HCT116 (cell line): ENCODE data around the gene ZYX. TPM values are rescaled to one million over a fixed set of nuclear protein-coding genes. Genes with fewer than 3 reads are reported as not detected.

ENCODE experiments used
- ATAC-seq: fragments of 200-7000 bp; cut with Tn5 transposase; 2 replicates; pipeline ENCODE4 v1.9.1; 2020; ENCODE audit warnings: mild to moderate bottlenecking, moderate library complexity
- BruUV-seq: library from RNA; stranded (reverse); fragments of 400-500 nt; replicated peaks from 2 replicates; lab custom pipeline; 2021; lab: Mats Ljungman, UMichigan
- CTCF ChIA-PET: fragments of 300-600 bp; sonication (Branson Sonifier 250); formaldehyde crosslinking; loops from one replicate; lab custom pipeline; 2021; ENCODE audit warnings: antibody characterized with exemption; lab: Charles Lee
- POLR2A ChIA-PET: fragments of 300-600, 350-600 bp; sonication (Branson Sonifier 250); formaldehyde crosslinking; loops from one replicate; lab custom pipeline; 2021; ENCODE audit warnings: antibody characterized with exemption; lab: Charles Lee
- RAD21 ChIA-PET, 2 experiments: fragments of 300-600 bp; sonication (Branson Sonifier 250); formaldehyde crosslinking; loops; one replicate each; lab custom pipeline; 2023; ENCODE audit warnings: low total read pairs in 2 of 2; ENCODE audit not compliant: uncharacterized antibody in 2 of 2, unreplicated experiment in 2 of 2, low non-redundant PET in 1 of 2; lab: Charles Lee
- DNase-seq: peaks from one replicate; pipeline ENCODE4 v3.0.0-alpha.2; 2010; ENCODE audit warnings: low read depth, low spot score
- H2AFZ ChIP-seq: fragments of 200-600 bp; shearing (Covaris generic), sonication (generic); 2 replicates; pipeline ENCODE4 v1.6.1; 2017; ENCODE audit warnings: low read depth, mixed run types, mixed read lengths, antibody characterized with exemption, low read length; ENCODE audit not compliant: poor library complexity, severe bottlenecking
- H3K27ac ChIP-seq: 2 replicates; pipeline ENCODE4 v1.5.1; 2012; ENCODE audit warnings: low read depth, low read length
- H3K27me3 ChIP-seq: fragments of 200-600 bp; sonication (generic); 2 replicates; pipeline ENCODE4 v1.6.1; 2016; ENCODE audit warnings: mixed run types, low read length, mixed read lengths; ENCODE audit not compliant: insufficient read depth
- H3K36me3 ChIP-seq, 2 experiments: fragments of 200-500 bp in 1 of 2; fragments of 200-600 bp in 1 of 2; sonication (Bioruptor generic) in 1 of 2; sonication (generic) in 1 of 2; 2 replicates each; pipeline versions ENCODE4 v1.5.1 to v1.6.1; 2014 to 2016; ENCODE audit warnings: low read length in 2 of 2, inconsistent platforms in 1 of 2, mixed read lengths in 1 of 2, mixed run types in 1 of 2; ENCODE audit not compliant: insufficient read depth in 2 of 2, control insufficient read depth in 1 of 2
- H3K4me1 ChIP-seq, 2 experiments: fragments of 200-600 bp in 1 of 2; sonication (generic) in 1 of 2; 2 replicates each; pipeline versions ENCODE4 v1.5.1 to v1.6.1; 2012 to 2017; ENCODE audit warnings: low read length in 2 of 2, inconsistent platforms in 1 of 2, mild to moderate bottlenecking in 1 of 2, mixed read lengths in 1 of 2, mixed run types in 1 of 2, moderate library complexity in 1 of 2; ENCODE audit not compliant: insufficient read depth in 2 of 2, control insufficient read depth in 1 of 2
- H3K4me2 ChIP-seq: fragments of 200-600 bp; sonication (generic); 2 replicates; pipeline ENCODE4 v1.6.1; 2017; ENCODE audit warnings: mixed run types, low read length, mixed read lengths
- H3K4me3 ChIP-seq, 2 experiments: fragments of 200-600 bp in 1 of 2; sonication (generic) in 1 of 2; replicated peaks in 1 of 2; 2 replicates each; pipeline ENCODE4 v1.5.1; 2011 to 2016; ENCODE audit warnings: low read length in 2 of 2, control low read depth in 1 of 2, low read depth in 1 of 2, mild to moderate bottlenecking in 1 of 2, mixed read lengths in 1 of 2, mixed run types in 1 of 2
- H3K79me2 ChIP-seq: fragments of 200-600 bp; sonication (generic); 2 replicates; pipeline ENCODE4 v1.6.1; 2017; ENCODE audit warnings: mild to moderate bottlenecking, mixed run types, low read length, moderate library complexity, mixed read lengths; ENCODE audit not compliant: insufficient read depth
- H3K9ac ChIP-seq: fragments of 200-600 bp; sonication (generic); 2 replicates; pipeline ENCODE4 v1.6.1; 2016; ENCODE audit warnings: low read length, mixed read lengths
- H3K9me2 ChIP-seq: fragments of 200-600 bp; sonication (generic), shearing (Covaris generic); 2 replicates; pipeline ENCODE4 v1.6.1; 2017; ENCODE audit warnings: mixed run types, mild to moderate bottlenecking, moderate library complexity; ENCODE audit not compliant: insufficient read depth
- H3K9me3 ChIP-seq, 2 experiments: fragments of 200-500 bp in 1 of 2; fragments of 200-600 bp in 1 of 2; sonication (Bioruptor generic) in 1 of 2; sonication (generic) in 1 of 2; 2 replicates each; pipeline ENCODE4 v1.6.1; 2014 to 2017; ENCODE audit warnings: low read length in 2 of 2, mixed read lengths in 2 of 2, inconsistent platforms in 1 of 2, low read depth in 1 of 2, mild to moderate bottlenecking in 1 of 2, mixed run types in 1 of 2, moderate library complexity in 1 of 2; ENCODE audit not compliant: control insufficient read depth in 1 of 2, insufficient read depth in 1 of 2
- H4K20me1 ChIP-seq: fragments of 200-600 bp; sonication (generic), shearing (Covaris generic); 2 replicates; pipeline ENCODE4 v1.6.1; 2017; ENCODE audit warnings: mixed run types, mild to moderate bottlenecking, moderate library complexity; ENCODE audit not compliant: insufficient read depth
- CBX3 ChIP-seq: IDR thresholded peaks from 2 replicates; pipeline ENCODE4 v1.6.1; 2012; ENCODE audit warnings: low read depth
- CEBPB ChIP-seq: IDR thresholded peaks from 2 replicates; pipeline ENCODE4 v1.6.1; 2012; ENCODE audit warnings: low read depth
- EGR1 ChIP-seq: IDR thresholded peaks from 2 replicates; pipeline ENCODE4 v1.6.1; 2012; ENCODE audit warnings: low read depth
- ELF1 ChIP-seq: IDR thresholded peaks from 2 replicates; pipeline ENCODE4 v1.6.1; 2012; ENCODE audit warnings: low read depth, borderline replicate concordance
- EZH2 ChIP-seq: fragments of 200-600 bp; sonication (generic); IDR thresholded peaks from 2 replicates; pipeline ENCODE4 v1.6.1; 2017; ENCODE audit warnings: antibody characterized with exemption, mixed run types
- FOSL1 ChIP-seq: IDR thresholded peaks from 2 replicates; pipeline ENCODE4 v1.6.1; 2012; ENCODE audit warnings: low read depth
- POLR2A ChIP-seq: IDR thresholded peaks from 2 replicates; pipeline ENCODE4 v1.7.0; 2011; ENCODE audit warnings: borderline replicate concordance; ENCODE audit not compliant: insufficient read depth, insufficient read length; ENCODE audit errors: extremely low read depth
- SIN3A ChIP-seq: IDR thresholded peaks from 2 replicates; pipeline ENCODE4 v1.6.1; 2012; ENCODE audit warnings: low read depth
- SP1 ChIP-seq: IDR thresholded peaks from 2 replicates; pipeline ENCODE4 v1.6.1; 2012; ENCODE audit warnings: low read depth
- TCF7L2 ChIP-seq: IDR thresholded peaks from 2 replicates; pipeline ENCODE4 v1.7.0; 2011; ENCODE audit warnings: borderline replicate concordance, inconsistent platforms; ENCODE audit not compliant: insufficient read depth, insufficient read length; ENCODE audit errors: extremely low read depth
- YY1 ChIP-seq: IDR thresholded peaks from 2 replicates; pipeline ENCODE4 v1.6.1; 2011; ENCODE audit warnings: low read length, low read depth, moderate library complexity, mild to moderate bottlenecking; ENCODE audit not compliant: insufficient replicate concordance; ENCODE audit errors: extremely low read depth
- ZNF274 ChIP-seq: fragments of 200-500 bp; sonication (Bioruptor generic); IDR thresholded peaks from 2 replicates; pipeline ENCODE4 v1.6.1; 2014; ENCODE audit warnings: mild to moderate bottlenecking, low read depth, low read length, inconsistent platforms
- intact Hi-C: fragments of 100-400 bp; cut with micrococcal nuclease; formaldehyde crosslinking; loops from 2 replicates; pipeline ENCODE4 v1.10.0; 2022
- total RNA-seq: library from RNA; stranded (reverse); gene quantifications from one replicate; pipeline ENCODE4 v1.2.1, GENCODE V29; 2021; ENCODE audit not compliant: unreplicated experiment
- TF ChIP-seq, protein P1 (sequence below), 3 experiments: fragments of 200-600 bp in 1 of 3; sonication (generic) in 1 of 3; IDR thresholded peaks in 2 of 3; conservative IDR thresholded peaks in 1 of 3; 2 replicates each; pipeline ENCODE4 v1.5.1; 2012 to 2017; ENCODE audit warnings: low read depth in 2 of 3, low read length in 2 of 3, antibody characterized with exemption in 1 of 3, borderline replicate concordance in 1 of 3, control low read depth in 1 of 3, mild to moderate bottlenecking in 1 of 3, mixed read lengths in 1 of 3, mixed run types in 1 of 3, moderate library complexity in 1 of 3; ENCODE audit not compliant: insufficient read depth in 1 of 3
- TF ChIP-seq, protein P2 (sequence below): IDR thresholded peaks from 2 replicates; pipeline ENCODE4 v1.6.1; 2012; ENCODE audit warnings: low read depth
- TF ChIP-seq, protein P3 (sequence below): IDR thresholded peaks from 2 replicates; pipeline ENCODE4 v1.6.1; 2012

Gene ZYX
- total RNA-seq, 1 experiment from 2014 or later: 144 TPM

DNA sequence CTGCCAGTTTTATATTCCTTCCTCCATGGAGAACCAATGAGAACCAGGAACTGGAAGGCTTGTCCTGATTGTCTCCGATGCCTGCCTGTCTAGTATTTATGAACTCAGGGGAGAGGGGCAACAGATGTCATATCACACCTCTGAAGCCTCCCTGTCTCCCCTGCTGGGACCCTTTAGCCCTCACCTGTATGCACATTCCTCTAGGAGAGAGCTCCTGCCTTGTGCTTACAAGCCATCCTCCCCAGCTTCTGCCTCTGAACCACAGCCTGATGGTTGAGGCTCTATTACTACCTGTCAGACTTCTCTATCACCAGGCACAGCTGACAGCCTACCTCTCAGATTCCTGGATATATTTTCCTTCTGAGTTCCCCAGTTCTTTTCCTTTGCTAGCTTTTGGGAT lies 12.8 kb upstream of the ZYX start:
- Histone ChIP-seq H3K79me2 (no peaks in the 10 kb centered on the region), H3K4me2 (peak overlapping the region; percentile 59), H3K27me3 (no peaks in the 10 kb centered on the region), H3K9me2 (no peaks in the 10 kb centered on the region), H3K36me3 (no peaks in the 10 kb centered on the region)
- RAD21 ChIA-PET: no interaction called here
- no peak for DNase-seq
- no TSS peak for BruUV-seq
- TF ChIP-seq, protein P1, sequence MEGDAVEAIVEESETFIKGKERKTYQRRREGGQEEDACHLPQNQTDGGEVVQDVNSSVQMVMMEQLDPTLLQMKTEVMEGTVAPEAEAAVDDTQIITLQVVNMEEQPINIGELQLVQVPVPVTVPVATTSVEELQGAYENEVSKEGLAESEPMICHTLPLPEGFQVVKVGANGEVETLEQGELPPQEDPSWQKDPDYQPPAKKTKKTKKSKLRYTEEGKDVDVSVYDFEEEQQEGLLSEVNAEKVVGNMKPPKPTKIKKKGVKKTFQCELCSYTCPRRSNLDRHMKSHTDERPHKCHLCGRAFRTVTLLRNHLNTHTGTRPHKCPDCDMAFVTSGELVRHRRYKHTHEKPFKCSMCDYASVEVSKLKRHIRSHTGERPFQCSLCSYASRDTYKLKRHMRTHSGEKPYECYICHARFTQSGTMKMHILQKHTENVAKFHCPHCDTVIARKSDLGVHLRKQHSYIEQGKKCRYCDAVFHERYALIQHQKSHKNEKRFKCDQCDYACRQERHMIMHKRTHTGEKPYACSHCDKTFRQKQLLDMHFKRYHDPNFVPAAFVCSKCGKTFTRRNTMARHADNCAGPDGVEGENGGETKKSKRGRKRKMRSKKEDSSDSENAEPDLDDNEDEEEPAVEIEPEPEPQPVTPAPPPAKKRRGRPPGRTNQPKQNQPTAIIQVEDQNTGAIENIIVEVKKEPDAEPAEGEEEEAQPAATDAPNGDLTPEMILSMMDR (IDR thresholded peaks at IDR 0.05 in 2 of 3, conservative IDR thresholded peaks at IDR 0.05 in 1 of 3; ENCODE audit: borderline replicate concordance in 1 of 3, insufficient read depth in 1 of 3, low read depth in 2 of 3, low read length in 2 of 3): no peak
- TF ChIP-seq EGR1: no peak
- no peak for TF ChIP-seq ELF1
- no peak for TF ChIP-seq CBX3
- TF ChIP-seq ZNF274: no peak
- no peak for TF ChIP-seq FOSL1
- TF ChIP-seq, protein P2, sequence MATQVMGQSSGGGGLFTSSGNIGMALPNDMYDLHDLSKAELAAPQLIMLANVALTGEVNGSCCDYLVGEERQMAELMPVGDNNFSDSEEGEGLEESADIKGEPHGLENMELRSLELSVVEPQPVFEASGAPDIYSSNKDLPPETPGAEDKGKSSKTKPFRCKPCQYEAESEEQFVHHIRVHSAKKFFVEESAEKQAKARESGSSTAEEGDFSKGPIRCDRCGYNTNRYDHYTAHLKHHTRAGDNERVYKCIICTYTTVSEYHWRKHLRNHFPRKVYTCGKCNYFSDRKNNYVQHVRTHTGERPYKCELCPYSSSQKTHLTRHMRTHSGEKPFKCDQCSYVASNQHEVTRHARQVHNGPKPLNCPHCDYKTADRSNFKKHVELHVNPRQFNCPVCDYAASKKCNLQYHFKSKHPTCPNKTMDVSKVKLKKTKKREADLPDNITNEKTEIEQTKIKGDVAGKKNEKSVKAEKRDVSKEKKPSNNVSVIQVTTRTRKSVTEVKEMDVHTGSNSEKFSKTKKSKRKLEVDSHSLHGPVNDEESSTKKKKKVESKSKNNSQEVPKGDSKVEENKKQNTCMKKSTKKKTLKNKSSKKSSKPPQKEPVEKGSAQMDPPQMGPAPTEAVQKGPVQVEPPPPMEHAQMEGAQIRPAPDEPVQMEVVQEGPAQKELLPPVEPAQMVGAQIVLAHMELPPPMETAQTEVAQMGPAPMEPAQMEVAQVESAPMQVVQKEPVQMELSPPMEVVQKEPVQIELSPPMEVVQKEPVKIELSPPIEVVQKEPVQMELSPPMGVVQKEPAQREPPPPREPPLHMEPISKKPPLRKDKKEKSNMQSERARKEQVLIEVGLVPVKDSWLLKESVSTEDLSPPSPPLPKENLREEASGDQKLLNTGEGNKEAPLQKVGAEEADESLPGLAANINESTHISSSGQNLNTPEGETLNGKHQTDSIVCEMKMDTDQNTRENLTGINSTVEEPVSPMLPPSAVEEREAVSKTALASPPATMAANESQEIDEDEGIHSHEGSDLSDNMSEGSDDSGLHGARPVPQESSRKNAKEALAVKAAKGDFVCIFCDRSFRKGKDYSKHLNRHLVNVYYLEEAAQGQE: no peak
- no peak for TF ChIP-seq TCF7L2
- TF ChIP-seq, protein P3, sequence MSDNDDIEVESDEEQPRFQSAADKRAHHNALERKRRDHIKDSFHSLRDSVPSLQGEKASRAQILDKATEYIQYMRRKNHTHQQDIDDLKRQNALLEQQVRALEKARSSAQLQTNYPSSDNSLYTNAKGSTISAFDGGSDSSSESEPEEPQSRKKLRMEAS: no peak
- TF ChIP-seq YY1: no peak
- TF ChIP-seq SIN3A: no peak
- TF ChIP-seq POLR2A: no peak
- TF ChIP-seq EZH2: no peak
- no peak for TF ChIP-seq SP1
- no peak for TF ChIP-seq CEBPB
- TF ChIP-seq, all 23 proteins: peak for 0
- peak overlapping the region; percentile 75 for H2AFZ ChIP-seq
- no peak overlapping the region for H3K4me3 ChIP-seq
- peak overlapping the region; percentile 7 for H3K27ac ChIP-seq
- ATAC-seq: peak; percentile 40
- H3K9me3 ChIP-seq: no peaks in the 10 kb centered on the region
- CTCF ChIA-PET: interaction anchor here (1.0 kb wide), 1 partner anchor 12 kb away, joined by 5 read pairs; no protein-coding TSS in a partner anchor
- peaks cover 11 to 43% of the 10 kb centered on the region in 2 experiments for H3K4me1 ChIP-seq
- H4K20me1 ChIP-seq: no peaks in the 10 kb centered on the region
- intact Hi-C loops: no loop called here
- POLR2A ChIA-PET: interaction anchor here (0.9 kb wide), 1 partner anchor 13 kb away, joined by 3 read pairs; no protein-coding TSS in a partner anchor
- H3K9ac ChIP-seq: no peak overlapping the region
